ENCODE results near the gene C14orf39. TPM values are rescaled to one million over a fixed set of nuclear protein-coding genes. Genes with fewer than 3 reads are reported as not detected.

The C14orf39 gene
- total and polyA plus RNA-seq, 2 of the 8 experiments (the other 6 are each of a cell fraction or from before 2014, with no cell fraction given): 0.18 to 1.2 TPM

DNA sequence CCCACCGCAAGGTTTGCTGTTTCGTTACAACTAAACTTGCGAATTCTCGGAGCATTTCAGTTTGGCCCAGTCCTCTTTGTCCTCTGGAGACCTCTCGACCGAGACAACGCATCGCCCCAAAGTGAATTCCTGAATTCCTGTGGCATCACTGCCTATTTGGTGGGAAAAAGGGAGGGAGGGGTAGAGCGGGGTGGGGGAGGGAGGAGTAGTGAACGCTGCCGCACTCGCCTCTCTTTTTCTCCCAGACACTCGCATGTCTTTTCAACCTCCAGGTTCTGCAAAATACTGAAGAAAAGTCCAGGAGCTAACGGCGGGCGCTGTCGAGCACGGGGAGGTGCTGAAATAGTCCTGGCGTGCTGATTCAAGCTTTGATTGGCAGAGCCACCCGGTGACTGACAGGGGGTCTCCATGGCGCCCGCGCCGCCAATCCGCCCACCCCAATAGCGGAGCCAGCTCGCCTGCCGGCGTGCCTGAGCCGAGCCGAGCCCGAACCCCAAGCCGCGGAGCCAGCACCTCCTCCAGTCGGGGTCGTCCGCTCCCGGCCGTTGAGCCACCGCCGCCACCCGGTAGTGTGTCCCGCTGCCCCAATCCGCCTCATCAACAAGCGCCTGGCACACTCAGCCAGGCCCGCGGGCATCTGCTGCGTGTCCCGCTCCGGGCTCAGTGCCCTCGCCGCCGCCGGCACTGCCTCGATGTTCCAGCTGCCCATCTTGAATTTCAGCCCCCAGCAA is 23.0 kb upstream of the C14orf39 start, which contains the start of gene SIX6 (continued):
- TF ChIP-seq GTF2F1 (IDR thresholded peaks at IDR 0.05; ENCODE audit: borderline replicate concordance, low read depth, low read length): no peak
- no peak for TF ChIP-seq SP4 (IDR thresholded peaks at IDR 0.05; ENCODE audit: low read length)
- TF ChIP-seq SIN3A (conservative IDR thresholded peaks at IDR 0.05 in 1 of 2, IDR thresholded peaks at IDR 0.05 in 1 of 2; ENCODE audit: low read depth in 1 of 2, low read length in 2 of 2): peak in 1 of 2 experiments; percentile 91; a peak in 2 of 4 replicates
- TF ChIP-seq RBBP5 (IDR thresholded peaks at IDR 0.05; ENCODE audit: borderline replicate concordance, low read depth, low read length): no peak; the same call in 1 of the 2 replicates
- no peak for TF ChIP-seq SAP30 (IDR thresholded peaks at IDR 0.05; ENCODE audit: insufficient read depth, insufficient replicate concordance, low read length)
- no peak for TF ChIP-seq KDM5A (IDR thresholded peaks at IDR 0.05; ENCODE audit: low read length)
- TF ChIP-seq MAFK (IDR thresholded peaks at IDR 0.05; ENCODE audit: low read depth, low read length): no peak

All from H1 (cell line).